Measurements from ENCODE around the gene VPS33A. TPM values are rescaled to one million over a fixed set of nuclear protein-coding genes. Genes with fewer than 3 reads are reported as not detected.

Gene VPS33A
- total RNA-seq, 1 experiment from 2014 or later = 35.2 TPM

GRCh38 chr12:122293081-122293480 lies 26.8 kb upstream of the VPS33A start:
- TF ChIP-seq SIN3A (IDR thresholded peaks at IDR 0.05; ENCODE audit: borderline replicate concordance, insufficient read depth, low read depth, low read length) (no peak), CTCF (IDR thresholded peaks at IDR 0.05) (no peak), TCF7L2 (IDR thresholded peaks at IDR 0.05; ENCODE audit: low read depth, low read length) (no peak), POLR2AphosphoS5 (IDR thresholded peaks at IDR 0.05; ENCODE audit: low read depth, low read length) (no peak), REST (IDR thresholded peaks at IDR 0.05; ENCODE audit: insufficient read depth in 1 of 2, low read depth in 2 of 2, low read length in 1 of 2) (no peak)
- POLR2A ChIA-PET = interaction anchor here (0.5 kb wide), 1 partner anchor 503 kb away, joined by 6 read pairs; no protein-coding TSS in a partner anchor
- Histone ChIP-seq H3K36me3 (ENCODE audit: control insufficient read depth, insufficient read depth, low read length) (no peaks in the 10 kb centered on the region), H3K9me3 (ENCODE audit: control insufficient read depth, insufficient read depth, low read depth, low read length) (no peaks in the 10 kb centered on the region), H3K27ac (ENCODE audit: low read length) (no peak overlapping the region), H3K4me3 (ENCODE audit: low read depth in 2 of 2, low read length in 2 of 2) (no peak overlapping the region), H3K4me1 (ENCODE audit: control insufficient read depth, insufficient read depth, low read length) (no peaks in the 10 kb centered on the region), H3K27me3 (ENCODE audit: control insufficient read depth, insufficient read depth, low read length) (no peaks in the 10 kb centered on the region)
- in situ Hi-C loops (cut with HindIII; ENCODE audit: low pct_unique_long_range_greater_than_20kb, low sequenced_read_pairs) = no loop called here
- ATAC-seq (no peak), DNase-seq (ENCODE audit: low read depth, low spot score) (no peak)
- CTCF ChIA-PET = no interaction called here
- no TSS peak for BruUV-seq (replicated peaks)
- intact Hi-C loops (cut with micrococcal nuclease; ENCODE audit: unreplicated experiment) = no loop called here

- in situ Hi-C loops (cut with HindIII; ENCODE audit: low pct_unique_long_range_greater_than_20kb, low sequenced_read_pairs) = no loop called here
- no peak overlapping the region for H3K4me3 ChIP-seq (ENCODE audit: low read depth in 2 of 2, low read length in 2 of 2)
- H3K36me3 ChIP-seq (ENCODE audit: control insufficient read depth, insufficient read depth, low read length) = no peaks in the 10 kb centered on the region
- no TSS peak for BruUV-seq (replicated peaks)
- TF ChIP-seq REST (IDR thresholded peaks at IDR 0.05; ENCODE audit: insufficient read depth in 1 of 2, low read depth in 2 of 2, low read length in 1 of 2) = no peak
- ATAC-seq (no peak), DNase-seq (ENCODE audit: low read depth, low spot score) (no peak)
- CTCF ChIA-PET = no interaction called here
- POLR2A ChIA-PET = no interaction called here
- H3K27ac ChIP-seq (ENCODE audit: low read length) = no peak overlapping the region
- intact Hi-C loops (cut with micrococcal nuclease; ENCODE audit: unreplicated experiment) = no loop called here
- H3K27me3 ChIP-seq (ENCODE audit: control insufficient read depth, insufficient read depth, low read length) = no peaks in the 10 kb centered on the region
- H3K9me3 ChIP-seq (ENCODE audit: control insufficient read depth, insufficient read depth, low read depth, low read length) = no peaks in the 10 kb centered on the region
- H3K4me1 ChIP-seq (ENCODE audit: control insufficient read depth, insufficient read depth, low read length) = no peaks in the 10 kb centered on the region
Observed at GRCh38 chr12:122291431-122291830, 25.1 kb upstream of the VPS33A start.

Data from Panc1 (cell line).